Mucosa of rectum (tissue), 2 donors: Measurements from ENCODE around the gene ARMH4.
"Not testable (repeated sequence)": the region's sequence is repeated elsewhere in the genome, so short reads cannot be mapped to it uniquely, and the experiment has no call there.

Experiments used
- H3K27ac ChIP-seq, 2 donors: one replicate each; pipeline ENCODE4 v1.7.0; 2013; ENCODE audit warnings: inconsistent platforms in 2 of 2, low read depth in 2 of 2, low read length in 2 of 2
- H3K27me3 ChIP-seq, 2 donors: one replicate each; pipeline ENCODE4 v1.7.0; 2013; ENCODE audit warnings: low read length in 2 of 2; ENCODE audit not compliant: control insufficient read depth in 2 of 2, insufficient read depth in 2 of 2
- H3K36me3 ChIP-seq, 2 donors: one replicate each; pipeline ENCODE4 v1.7.0; 2013; ENCODE audit warnings: low read length in 2 of 2; ENCODE audit not compliant: control insufficient read depth in 2 of 2, insufficient read depth in 2 of 2
- H3K4me1 ChIP-seq, 2 donors: one replicate each; pipeline ENCODE4 v1.7.0; 2013; ENCODE audit warnings: low read length in 2 of 2, mild to moderate bottlenecking in 1 of 2; ENCODE audit not compliant: control insufficient read depth in 2 of 2, insufficient read depth in 2 of 2
- H3K4me3 ChIP-seq, 2 donors: one replicate each; pipeline ENCODE4 v1.7.0; 2013; ENCODE audit warnings: low read length in 2 of 2
- H3K9ac ChIP-seq, 2 donors: one replicate each; pipeline ENCODE4 v1.7.0; 2013; ENCODE audit warnings: low read length in 2 of 2, low read depth in 1 of 2, mild to moderate bottlenecking in 1 of 2
- H3K9me3 ChIP-seq, 2 donors: one replicate each; pipeline ENCODE4 v1.7.0; 2013; ENCODE audit warnings: low read length in 2 of 2; ENCODE audit not compliant: control insufficient read depth in 2 of 2
- donor health status: healthy.
- donor health status: Normal muscosa, but diverticular disease.

ARMH4 gene

GRCh38 chr14:58128416-58128815, 23.6 kb downstream of the ARMH4 start:
- H3K4me1 ChIP-seq = no peaks in the 10 kb centered on the region
- no peaks in the 10 kb centered on the region for H3K27me3 ChIP-seq

GRCh38 chr14:58122546-58122945, 29.5 kb downstream of the ARMH4 start:
- not testable (repeated sequence) for H3K36me3 ChIP-seq, H3K27ac ChIP-seq, H3K9me3 ChIP-seq, H3K27me3 ChIP-seq, H3K4me3 ChIP-seq, H3K9ac ChIP-seq, H3K4me1 ChIP-seq

More at GRCh38 chr14:58128416-58128815, 23.6 kb downstream of the ARMH4 start:
- Histone ChIP-seq H3K9ac (no peak overlapping the region), H3K9me3 (no peaks in the 10 kb centered on the region), H3K27ac (no peak overlapping the region), H3K36me3 (no peaks in the 10 kb centered on the region), H3K4me3 (no peak overlapping the region)

DNA sequence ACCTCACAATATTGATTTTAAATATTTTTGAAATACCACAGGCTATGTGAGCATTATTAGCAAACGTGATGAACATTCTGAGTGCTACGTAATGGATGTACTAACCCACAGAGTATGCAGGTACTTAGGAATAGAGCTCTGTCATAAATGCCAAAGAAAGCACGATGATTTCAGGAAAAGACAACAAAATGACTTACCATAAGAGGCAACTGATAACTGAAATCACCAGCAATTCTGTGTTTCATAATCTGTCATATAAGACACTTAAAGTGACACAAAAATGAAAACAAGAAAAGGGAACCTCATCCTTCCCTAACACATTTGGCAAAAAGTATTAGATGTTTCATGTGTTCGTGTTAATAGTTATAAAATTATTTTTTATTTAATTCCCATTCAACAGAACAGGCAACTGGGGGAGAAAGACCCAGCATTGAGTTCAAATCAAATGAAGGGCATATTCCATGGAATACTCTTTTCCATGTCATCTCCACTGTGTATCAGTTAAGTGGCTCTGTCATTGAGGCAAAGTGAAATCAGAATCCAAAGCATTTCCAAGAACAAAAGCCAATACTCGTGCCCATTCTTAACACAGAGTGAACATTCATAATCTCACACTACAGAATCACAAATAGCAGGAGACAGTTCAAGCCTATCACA, 30.4 kb downstream of the ARMH4 start:
- no peaks in the 10 kb centered on the region for H3K27me3 ChIP-seq
- H3K9ac ChIP-seq = no peak overlapping the region
- no peaks in the 10 kb centered on the region for H3K4me1 ChIP-seq
- H3K4me3 ChIP-seq = no peak overlapping the region
- no peaks in the 10 kb centered on the region for H3K9me3 ChIP-seq
- H3K27ac ChIP-seq = no peak overlapping the region
- no peaks in the 10 kb centered on the region for H3K36me3 ChIP-seq

DNA sequence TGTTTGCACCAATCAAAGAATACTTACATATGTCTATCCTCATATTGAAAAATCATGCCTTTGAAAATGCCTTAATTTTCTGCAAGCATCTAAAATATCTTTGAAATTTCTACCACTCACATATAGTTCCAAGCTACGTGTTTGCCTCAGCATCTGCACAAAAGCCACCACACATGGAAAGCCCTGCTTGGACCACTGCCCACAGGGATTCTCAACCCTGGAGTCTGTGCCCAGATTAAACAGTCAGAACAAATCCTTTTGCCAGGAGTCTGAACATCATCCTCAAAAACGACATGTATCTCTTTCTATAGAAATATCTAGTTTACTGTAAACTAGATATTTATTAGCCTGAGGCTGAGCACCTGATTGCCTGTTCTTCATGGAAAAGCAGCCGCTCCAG, 32.6 kb downstream of the ARMH4 start:
- Histone ChIP-seq H3K27ac (no peak overlapping the region), H3K27me3 (no peaks in the 10 kb centered on the region), H3K36me3 (no peaks in the 10 kb centered on the region), H3K4me3 (no peak overlapping the region), H3K4me1 (no peaks in the 10 kb centered on the region), H3K9ac (no peak overlapping the region), H3K9me3 (no peaks in the 10 kb centered on the region)

- H3K27ac ChIP-seq = no peak overlapping the region
- H3K36me3 ChIP-seq = no peaks in the 10 kb centered on the region
- no peaks in the 10 kb centered on the region for H3K4me1 ChIP-seq
- no peaks in the 10 kb centered on the region for H3K27me3 ChIP-seq
- no peak overlapping the region for H3K4me3 ChIP-seq
- no peak overlapping the region for H3K9ac ChIP-seq
- H3K9me3 ChIP-seq = no peaks in the 10 kb centered on the region
Observed at GRCh38 chr14:58118097-58118815, 33.8 kb downstream of the ARMH4 start.

GRCh38 chr14:58109744-58110143, 42.3 kb downstream of the ARMH4 start:
- Histone ChIP-seq H3K9ac (no peak overlapping the region), H3K36me3 (no peaks in the 10 kb centered on the region), H3K4me3 (no peak overlapping the region), H3K9me3 (no peaks in the 10 kb centered on the region), H3K27ac (no peak overlapping the region), H3K4me1 (no peaks in the 10 kb centered on the region), H3K27me3 (no peaks in the 10 kb centered on the region)

GRCh38 chr14:58108717-58109116, 43.3 kb downstream of the ARMH4 start:
- Histone ChIP-seq H3K27me3 (no peaks in the 10 kb centered on the region), H3K9me3 (no peaks in the 10 kb centered on the region), H3K9ac (no peak overlapping the region), H3K36me3 (no peaks in the 10 kb centered on the region), H3K4me3 (no peak overlapping the region), H3K27ac (no peak overlapping the region), H3K4me1 (no peaks in the 10 kb centered on the region)

- Histone ChIP-seq H3K36me3 (no peaks in the 10 kb centered on the region), H3K9ac (no peak overlapping the region), H3K9me3 (no peaks in the 10 kb centered on the region), H3K4me1 (no peaks in the 10 kb centered on the region), H3K27me3 (no peaks in the 10 kb centered on the region), H3K4me3 (no peak overlapping the region), H3K27ac (no peak overlapping the region)
Observed at GRCh38 chr14:58107947-58108552, 44.0 kb downstream of the ARMH4 start.

- Histone ChIP-seq H3K9me3 (no peaks in the 10 kb centered on the region), H3K9ac (no peak overlapping the region), H3K4me3 (no peak overlapping the region), H3K27ac (no peak overlapping the region), H3K36me3 (no peaks in the 10 kb centered on the region), H3K27me3 (no peaks in the 10 kb centered on the region), H3K4me1 (no peaks in the 10 kb centered on the region)
Observed at GRCh38 chr14:58107041-58107440, 45.0 kb downstream of the ARMH4 start.

GRCh38 chr14:58106446-58106845, 45.6 kb downstream of the ARMH4 start:
- no peak overlapping the region for H3K4me3 ChIP-seq
- no peak overlapping the region for H3K27ac ChIP-seq
- no peaks in the 10 kb centered on the region for H3K4me1 ChIP-seq
- no peak overlapping the region for H3K9ac ChIP-seq
- H3K9me3 ChIP-seq = no peaks in the 10 kb centered on the region
- no peaks in the 10 kb centered on the region for H3K36me3 ChIP-seq
- H3K27me3 ChIP-seq = no peaks in the 10 kb centered on the region
